Activated T-helper 17 cell treated with anti-CD3 and anti-CD28 coated beads, Interleukin-2, amount 50 U/mL, for 72 hours (primary cell): ENCODE data around the gene RHBDD3. TPM values are rescaled to one million over a fixed set of nuclear protein-coding genes. Genes with fewer than 3 reads are reported as not detected.
"Not testable (repeated sequence)": the region's sequence is repeated elsewhere in the genome, so short reads cannot be mapped to it uniquely, and the experiment has no call there.

Source experiments
- ATAC-seq: fragments of 150-1000 bp; cut with Tn5 transposase; replicated peaks from 2 replicates; pipeline ENCODE4 v1.10.0; 2021; ENCODE audit warnings: mild to moderate bottlenecking, moderate library complexity
- H3K27ac Mint-ChIP-seq: one replicate; pipeline ENCODE4 v1.8.0; 2022; ENCODE audit warnings: mixed read lengths
- H3K27me3 Mint-ChIP-seq: one replicate; pipeline ENCODE4 v1.8.0; 2022; ENCODE audit warnings: mixed read lengths
- H3K36me3 Mint-ChIP-seq: one replicate; pipeline ENCODE4 v1.8.0; 2022; ENCODE audit warnings: low read depth, mild to moderate bottlenecking, mixed read lengths
- H3K4me1 Mint-ChIP-seq: one replicate; pipeline ENCODE4 v1.8.0; 2022; ENCODE audit warnings: mixed read lengths
- H3K4me3 Mint-ChIP-seq: one replicate; pipeline ENCODE4 v1.8.0; 2022; ENCODE audit warnings: mild to moderate bottlenecking, mixed read lengths
- H3K9me3 Mint-ChIP-seq: one replicate; pipeline ENCODE4 v1.8.0; 2022; ENCODE audit warnings: mixed read lengths
- total RNA-seq, 2 donors: library from RNA; stranded (reverse); gene quantifications; one replicate each; pipeline ENCODE4 v1.2.3, GENCODE V29; 2022

RHBDD3 gene
- total RNA-seq, 2 donors from 2014 or later = 19.2 to 36.8 TPM

DNA sequence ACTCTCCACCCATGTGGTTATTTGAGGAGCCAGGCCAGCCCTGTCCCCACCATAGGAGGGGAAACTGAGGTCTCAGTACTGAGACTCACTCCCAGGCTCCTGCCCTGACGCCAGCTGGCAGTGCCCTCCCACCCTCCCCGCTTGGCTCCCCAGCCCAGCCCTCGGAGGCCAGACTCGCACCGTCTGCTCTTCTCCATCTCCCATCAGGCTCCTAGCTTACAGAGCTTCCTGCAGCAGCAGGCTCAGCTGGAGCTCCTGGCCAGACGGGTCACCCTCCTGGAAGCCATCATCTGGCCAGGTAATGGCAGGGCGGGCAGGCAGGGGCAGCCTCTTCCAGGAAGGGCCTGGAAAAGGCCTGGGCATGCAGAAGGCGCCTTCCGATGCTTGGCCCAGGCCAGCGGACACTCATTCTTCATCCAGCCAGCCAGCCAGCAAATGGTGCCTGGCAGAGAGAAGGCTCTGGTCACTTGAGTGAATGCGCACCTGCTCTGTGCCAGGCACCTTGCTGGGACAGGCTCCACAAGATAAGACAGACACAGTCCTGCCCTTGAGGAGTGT lies 12.6 kb downstream of the RHBDD3 start:
- H3K9me3 Mint-ChIP-seq = no peaks in the 10 kb centered on the region

DNA sequence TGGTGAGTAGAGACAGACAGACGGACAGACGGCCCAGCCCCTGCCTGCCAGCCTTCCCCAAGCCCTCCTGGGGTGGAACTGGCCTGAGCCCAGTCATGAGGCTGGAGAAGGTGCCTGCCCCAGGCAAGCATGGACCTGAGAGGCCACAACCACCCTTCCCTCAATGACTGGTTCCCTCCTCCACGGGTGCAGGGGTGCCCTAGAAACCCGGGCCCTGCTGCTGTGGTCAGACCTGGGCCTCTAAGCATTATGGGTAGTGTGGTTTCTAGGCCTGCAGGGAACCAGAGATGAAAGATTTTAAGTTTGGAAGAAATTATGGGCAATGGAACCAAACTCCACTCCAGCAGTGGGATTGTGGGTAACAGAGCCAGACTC lies 13.5 kb downstream of the RHBDD3 start:
- Mint-ChIP-seq H3K4me1 (no peaks in the 10 kb centered on the region), H3K36me3 (no peaks in the 10 kb centered on the region), H3K27me3 (no peaks in the 10 kb centered on the region), H3K27ac (no peak overlapping the region), H3K9me3 (no peaks in the 10 kb centered on the region), H3K4me3 (no peak overlapping the region)
- peak; percentile 31 for ATAC-seq

More for the DNA sequence above, 12.6 kb downstream of the RHBDD3 start:
- Mint-ChIP-seq H3K27ac (no peak overlapping the region), H3K4me3 (no peak overlapping the region), H3K27me3 (no peaks in the 10 kb centered on the region), H3K4me1 (no peaks in the 10 kb centered on the region), H3K36me3 (no peaks in the 10 kb centered on the region)
- no peak for ATAC-seq

DNA sequence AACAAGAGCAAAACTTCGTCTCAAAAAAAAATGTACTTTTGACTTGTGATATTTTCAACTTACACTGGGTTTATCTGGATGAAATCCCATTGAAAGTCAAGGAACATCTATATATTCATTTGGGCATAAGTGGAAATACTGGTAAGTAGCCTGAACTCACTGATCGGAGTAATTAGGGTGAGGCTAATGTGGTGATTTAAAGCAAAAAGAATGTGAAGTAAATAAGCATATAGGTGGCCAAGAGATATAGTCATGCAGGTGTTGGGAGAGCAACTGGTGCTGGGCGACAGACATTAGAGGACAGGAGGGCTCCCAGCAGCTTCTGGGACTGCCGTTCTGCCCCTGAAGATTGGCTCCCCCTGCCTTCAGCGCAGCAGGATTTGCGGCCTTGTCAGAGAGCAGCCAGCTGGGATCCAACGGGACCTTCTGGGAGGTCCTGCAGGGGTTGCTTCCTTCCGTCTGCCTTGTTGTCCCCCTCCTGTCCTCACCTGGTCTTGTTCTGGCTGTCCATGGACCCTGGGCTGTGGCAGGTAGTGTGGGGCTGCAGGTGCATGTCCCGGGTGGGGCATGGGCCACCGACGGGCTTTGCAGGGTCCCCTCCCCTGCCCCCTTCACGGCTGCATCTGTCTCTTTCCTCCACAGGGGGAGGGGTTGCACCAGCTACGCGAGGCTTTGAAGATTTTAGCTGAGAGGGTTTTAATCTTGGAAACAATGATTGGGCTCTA lies 14.1 kb downstream of the RHBDD3 start:
- H3K4me3 Mint-ChIP-seq = no peak overlapping the region
- ATAC-seq = no peak
- no peak overlapping the region for H3K27ac Mint-ChIP-seq
- no peaks in the 10 kb centered on the region for H3K36me3 Mint-ChIP-seq
- H3K9me3 Mint-ChIP-seq = no peaks in the 10 kb centered on the region
- no peaks in the 10 kb centered on the region for H3K4me1 Mint-ChIP-seq
- H3K27me3 Mint-ChIP-seq = no peaks in the 10 kb centered on the region

DNA sequence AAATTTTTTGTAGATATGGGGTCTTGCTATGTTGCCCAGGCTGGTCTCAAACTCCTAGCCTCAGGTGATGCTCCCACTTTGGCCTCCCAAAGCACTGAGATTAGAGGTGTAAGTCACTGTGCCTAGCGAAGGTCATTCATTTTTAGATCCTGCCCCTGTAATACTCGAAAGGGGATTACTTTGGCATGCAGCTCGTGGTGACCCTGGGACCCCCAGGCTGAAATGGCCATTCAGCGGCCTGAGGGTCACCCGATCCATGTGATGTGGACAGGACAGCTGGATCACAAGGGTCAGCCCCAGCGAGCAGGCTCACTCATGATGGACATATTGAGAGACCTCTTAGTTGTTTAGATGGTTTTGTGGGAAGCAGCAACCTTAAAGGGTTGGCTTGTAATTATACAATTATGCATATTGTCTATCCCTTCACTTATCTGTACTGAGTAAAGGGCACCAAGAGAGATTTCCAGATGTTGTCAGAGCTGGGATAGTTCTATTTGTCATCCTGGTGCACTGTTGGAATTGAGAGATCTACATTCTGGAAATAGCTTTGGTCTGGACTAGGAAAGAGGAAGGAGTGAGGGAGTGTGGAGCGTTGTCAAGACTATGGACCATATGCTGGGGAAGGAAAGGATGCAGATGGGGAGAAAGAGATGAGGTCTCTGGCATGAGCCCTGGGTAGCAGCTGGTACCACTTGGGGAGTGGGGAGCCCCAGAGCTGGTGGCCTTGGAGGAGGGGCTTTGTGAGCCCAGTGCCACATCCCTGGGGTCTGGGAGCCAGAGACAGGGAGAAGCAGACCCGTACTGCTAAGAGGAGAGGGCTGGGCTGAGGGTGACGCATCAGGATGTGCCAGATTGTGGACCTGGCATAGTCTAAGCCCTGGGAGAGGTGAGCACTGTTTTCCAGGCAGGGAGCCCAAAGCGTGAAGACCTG lies 15.5 kb downstream of the RHBDD3 start:
- no peak for ATAC-seq
- Mint-ChIP-seq H3K36me3 (no peaks in the 10 kb centered on the region), H3K4me1 (no peaks in the 10 kb centered on the region), H3K4me3 (no peak overlapping the region), H3K9me3 (no peaks in the 10 kb centered on the region), H3K27me3 (no peaks in the 10 kb centered on the region), H3K27ac (no peak overlapping the region)

DNA sequence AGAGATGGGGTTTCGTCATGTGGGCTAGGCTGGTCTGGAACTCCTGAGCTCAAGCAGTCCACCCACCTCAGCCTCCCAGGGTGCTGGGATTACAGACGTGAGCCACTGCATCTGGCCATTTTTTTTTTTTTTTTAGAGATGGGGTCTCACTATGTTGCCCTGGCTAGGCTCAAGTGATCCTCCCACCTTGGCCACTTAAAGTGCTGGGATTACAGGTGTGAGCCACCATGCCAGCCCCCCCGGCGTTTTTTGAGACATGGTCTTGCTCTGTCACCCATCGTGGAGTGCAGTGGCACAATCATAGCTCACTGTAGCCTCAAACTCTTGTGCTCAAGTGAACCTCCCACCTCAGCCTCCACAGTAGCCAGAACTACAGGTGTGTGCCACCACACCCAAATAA lies 16.5 kb downstream of the RHBDD3 start:
- Mint-ChIP-seq H3K4me1 (no peaks in the 10 kb centered on the region), H3K27ac (no peak overlapping the region), H3K27me3 (no peaks in the 10 kb centered on the region), H3K36me3 (no peaks in the 10 kb centered on the region), H3K4me3 (no peak overlapping the region), H3K9me3 (no peaks in the 10 kb centered on the region)
- no peak for ATAC-seq

DNA sequence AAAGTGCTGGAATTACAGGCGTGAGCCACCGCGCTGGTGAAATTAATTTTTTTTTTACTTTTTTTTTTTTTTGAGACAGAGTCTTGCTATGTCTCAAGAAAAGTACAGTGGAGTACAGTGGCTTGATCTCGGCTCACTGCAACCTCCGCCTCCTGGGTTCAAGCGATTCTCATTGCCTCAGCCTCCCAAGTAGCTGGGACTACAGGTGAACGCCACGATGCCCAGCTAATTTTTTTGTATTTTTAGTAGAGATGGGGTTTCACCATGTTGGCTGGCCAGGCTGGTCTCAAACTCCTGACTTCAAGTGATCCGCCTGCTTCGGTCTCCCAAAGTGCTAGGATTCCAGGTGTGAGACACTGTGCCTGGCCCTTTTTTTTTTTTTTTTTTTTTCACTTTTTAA lies 19.9 kb downstream of the RHBDD3 start:
- not testable (repeated sequence) for H3K4me1 Mint-ChIP-seq, H3K27ac Mint-ChIP-seq, H3K4me3 Mint-ChIP-seq, H3K36me3 Mint-ChIP-seq, ATAC-seq, H3K9me3 Mint-ChIP-seq
- H3K27me3 Mint-ChIP-seq = peaks cover 12% of the 10 kb centered on the region

DNA sequence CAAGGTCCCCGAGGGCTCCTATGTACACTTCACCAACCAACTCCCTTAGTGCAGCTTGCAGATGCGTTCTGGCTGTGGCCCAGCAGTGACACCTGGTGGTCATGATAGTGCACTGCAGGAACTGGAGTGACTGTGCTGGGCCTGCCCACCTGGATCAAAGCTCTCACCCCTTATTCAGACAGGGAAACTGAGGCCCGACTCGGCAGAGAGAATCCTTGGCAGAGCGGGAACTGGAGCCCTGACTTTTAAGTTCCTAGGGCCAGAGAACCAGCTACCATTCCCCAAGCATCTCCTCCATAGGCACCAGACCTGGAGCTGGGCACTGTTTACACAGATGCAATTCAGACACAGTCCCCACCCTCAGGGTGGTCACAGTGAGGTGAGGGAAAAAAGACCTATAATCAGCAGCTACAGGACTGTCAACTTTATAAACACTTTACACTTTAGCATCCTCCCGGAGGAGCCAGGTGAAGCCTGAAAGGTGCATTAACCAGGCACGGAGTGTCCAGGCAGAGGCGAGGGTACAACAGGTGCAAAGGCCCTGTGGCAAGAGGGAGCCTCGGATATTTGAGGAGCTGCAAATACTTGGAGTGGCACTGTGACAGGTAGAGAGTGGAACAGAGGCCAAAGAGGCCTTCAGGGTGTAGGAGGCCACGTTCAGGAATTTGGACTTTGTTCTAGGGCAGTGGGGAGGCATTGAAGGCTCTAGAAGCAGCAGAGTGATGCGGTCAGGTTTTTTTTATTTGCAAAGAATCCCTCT lies 22.0 kb downstream of the RHBDD3 start:
- H3K4me3 Mint-ChIP-seq = no peak overlapping the region
- no peak overlapping the region for H3K27ac Mint-ChIP-seq
- no peaks in the 10 kb centered on the region for H3K4me1 Mint-ChIP-seq
- peak; percentile 90 for ATAC-seq
- peaks cover 12% of the 10 kb centered on the region for H3K27me3 Mint-ChIP-seq
- H3K9me3 Mint-ChIP-seq = peaks cover 6% of the 10 kb centered on the region
- no peaks in the 10 kb centered on the region for H3K36me3 Mint-ChIP-seq

DNA sequence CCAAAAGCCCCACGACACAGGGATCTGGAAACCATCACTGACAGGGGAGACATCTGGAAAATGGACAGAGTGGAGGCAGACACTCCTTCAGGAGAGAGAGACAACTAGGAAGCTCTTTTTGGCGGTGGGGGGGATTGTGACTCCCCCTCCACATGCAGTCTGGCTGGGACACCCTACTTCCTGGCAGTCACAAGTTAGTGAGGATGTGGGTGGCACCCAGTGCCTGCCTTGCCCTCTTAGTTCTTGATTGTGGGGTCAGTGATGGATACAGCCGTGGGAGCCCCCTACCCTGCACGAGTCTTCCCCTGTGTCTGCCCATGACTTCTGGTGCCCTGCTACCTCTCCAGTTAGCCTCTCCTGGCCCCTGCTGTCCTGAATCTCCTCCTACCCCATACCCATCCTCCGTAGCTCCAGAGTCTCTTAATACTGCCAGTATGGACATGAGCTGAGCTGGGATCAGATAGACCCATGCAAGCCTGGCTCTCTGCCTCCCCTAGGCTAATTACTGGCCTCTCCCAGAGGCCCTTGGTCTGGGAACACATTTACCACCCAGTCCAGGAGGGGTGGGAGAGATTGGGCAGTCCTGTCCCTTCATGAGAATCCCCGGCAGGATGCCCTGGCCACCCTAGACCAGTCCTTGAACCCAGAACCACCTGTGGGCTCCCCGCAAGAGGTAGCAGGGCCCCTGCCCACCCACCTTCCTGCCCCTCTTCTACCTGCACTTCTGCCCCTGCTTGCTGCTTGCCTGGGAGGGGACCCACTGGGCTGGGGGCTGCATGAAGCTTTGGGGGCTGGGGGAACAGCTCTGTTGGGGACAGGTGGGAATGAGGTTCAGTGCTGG lies 22.8 kb downstream of the RHBDD3 start:
- H3K27ac Mint-ChIP-seq = no peak overlapping the region
- no peak for ATAC-seq
- peaks cover 6% of the 10 kb centered on the region for H3K9me3 Mint-ChIP-seq
- no peaks in the 10 kb centered on the region for H3K36me3 Mint-ChIP-seq
- no peak overlapping the region for H3K4me3 Mint-ChIP-seq
- peaks cover 12% of the 10 kb centered on the region for H3K27me3 Mint-ChIP-seq
- no peaks in the 10 kb centered on the region for H3K4me1 Mint-ChIP-seq

DNA sequence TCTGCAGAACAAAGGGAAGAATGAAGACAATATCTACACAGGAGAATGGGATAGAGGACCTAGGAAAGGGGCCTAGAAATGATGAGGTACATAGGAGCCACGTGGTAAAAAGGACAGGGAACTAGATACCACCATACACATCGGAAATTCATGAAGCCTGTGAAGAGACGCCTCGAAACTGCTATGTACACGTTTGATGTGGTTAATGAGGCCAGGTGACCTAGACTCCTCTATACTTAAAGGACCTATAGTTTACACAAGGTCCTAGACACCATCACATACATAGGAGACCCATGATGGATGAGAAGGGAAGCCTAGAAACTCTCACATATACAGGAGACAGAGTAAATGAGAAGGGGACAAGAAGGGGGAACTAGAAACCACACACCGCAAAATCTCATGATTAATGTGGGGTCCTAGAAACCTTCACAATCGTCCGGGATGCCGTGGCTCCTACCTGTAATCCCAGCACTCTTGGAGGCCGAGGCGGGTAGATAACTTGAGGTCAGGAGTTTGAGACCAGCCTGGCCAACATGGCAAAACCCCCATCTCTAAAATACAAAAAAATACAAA lies 23.8 kb downstream of the RHBDD3 start:
- Mint-ChIP-seq H3K27ac (no peak overlapping the region), H3K9me3 (peaks cover 9% of the 10 kb centered on the region), H3K36me3 (no peaks in the 10 kb centered on the region), H3K4me1 (no peaks in the 10 kb centered on the region), H3K4me3 (no peak overlapping the region), H3K27me3 (peaks cover 12% of the 10 kb centered on the region)
- ATAC-seq = no peak

DNA sequence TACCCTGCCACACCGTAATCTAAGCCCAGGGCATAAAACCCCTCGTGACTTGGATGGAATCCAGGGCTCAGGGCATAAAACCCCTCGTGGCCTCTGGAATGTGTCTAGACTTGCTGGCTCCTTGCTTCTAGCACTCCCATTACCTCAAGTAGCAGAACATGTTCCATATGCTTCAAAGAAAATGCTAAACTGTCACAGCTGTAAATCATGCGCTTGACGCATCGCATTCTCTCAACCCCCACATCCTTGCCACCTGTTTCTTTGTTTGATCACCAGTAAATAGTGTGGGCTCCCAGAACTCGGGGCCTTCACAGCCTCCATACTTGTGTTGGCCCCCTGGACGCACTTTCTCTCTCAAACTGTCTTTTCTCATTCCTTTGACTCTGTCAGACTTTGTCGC lies 27.3 kb downstream of the RHBDD3 start:
- H3K36me3 Mint-ChIP-seq, H3K27ac Mint-ChIP-seq, H3K4me3 Mint-ChIP-seq, H3K9me3 Mint-ChIP-seq, ATAC-seq, H3K4me1 Mint-ChIP-seq: not testable (repeated sequence)
- H3K27me3 Mint-ChIP-seq = peaks cover 12% of the 10 kb centered on the region

DNA sequence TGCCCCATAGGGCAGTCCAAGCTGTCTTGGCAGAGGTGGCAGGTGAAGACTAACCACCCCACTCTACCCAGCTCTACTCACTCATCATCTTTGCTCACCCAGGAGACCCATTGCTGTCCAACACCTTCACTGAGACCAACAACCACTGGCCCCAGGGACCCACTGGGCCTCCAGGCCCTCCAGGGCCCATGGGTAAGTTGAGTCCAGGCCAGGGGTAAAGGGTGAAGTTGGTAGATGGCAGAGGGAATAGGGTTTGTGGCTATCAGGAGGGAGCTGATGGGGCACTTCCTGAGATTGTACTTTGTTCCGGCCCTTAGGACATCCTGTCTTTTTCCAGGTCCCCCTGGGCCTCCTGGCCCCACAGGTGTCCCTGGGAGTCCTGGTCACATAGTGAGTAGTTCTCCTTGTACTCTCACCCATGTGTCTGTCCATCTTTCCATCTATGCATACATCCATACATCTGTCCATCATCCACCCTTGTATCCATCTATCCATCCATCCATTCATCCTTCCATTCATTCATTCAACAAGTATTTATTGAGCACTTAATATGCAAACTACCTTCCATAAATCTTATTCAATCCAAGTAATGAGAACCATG lies 34.4 kb downstream of the RHBDD3 start:
- Mint-ChIP-seq H3K27ac (no peak overlapping the region), H3K4me1 (no peaks in the 10 kb centered on the region), H3K27me3 (no peaks in the 10 kb centered on the region), H3K36me3 (no peaks in the 10 kb centered on the region), H3K4me3 (no peak overlapping the region), H3K9me3 (no peaks in the 10 kb centered on the region)
- no peak for ATAC-seq

DNA sequence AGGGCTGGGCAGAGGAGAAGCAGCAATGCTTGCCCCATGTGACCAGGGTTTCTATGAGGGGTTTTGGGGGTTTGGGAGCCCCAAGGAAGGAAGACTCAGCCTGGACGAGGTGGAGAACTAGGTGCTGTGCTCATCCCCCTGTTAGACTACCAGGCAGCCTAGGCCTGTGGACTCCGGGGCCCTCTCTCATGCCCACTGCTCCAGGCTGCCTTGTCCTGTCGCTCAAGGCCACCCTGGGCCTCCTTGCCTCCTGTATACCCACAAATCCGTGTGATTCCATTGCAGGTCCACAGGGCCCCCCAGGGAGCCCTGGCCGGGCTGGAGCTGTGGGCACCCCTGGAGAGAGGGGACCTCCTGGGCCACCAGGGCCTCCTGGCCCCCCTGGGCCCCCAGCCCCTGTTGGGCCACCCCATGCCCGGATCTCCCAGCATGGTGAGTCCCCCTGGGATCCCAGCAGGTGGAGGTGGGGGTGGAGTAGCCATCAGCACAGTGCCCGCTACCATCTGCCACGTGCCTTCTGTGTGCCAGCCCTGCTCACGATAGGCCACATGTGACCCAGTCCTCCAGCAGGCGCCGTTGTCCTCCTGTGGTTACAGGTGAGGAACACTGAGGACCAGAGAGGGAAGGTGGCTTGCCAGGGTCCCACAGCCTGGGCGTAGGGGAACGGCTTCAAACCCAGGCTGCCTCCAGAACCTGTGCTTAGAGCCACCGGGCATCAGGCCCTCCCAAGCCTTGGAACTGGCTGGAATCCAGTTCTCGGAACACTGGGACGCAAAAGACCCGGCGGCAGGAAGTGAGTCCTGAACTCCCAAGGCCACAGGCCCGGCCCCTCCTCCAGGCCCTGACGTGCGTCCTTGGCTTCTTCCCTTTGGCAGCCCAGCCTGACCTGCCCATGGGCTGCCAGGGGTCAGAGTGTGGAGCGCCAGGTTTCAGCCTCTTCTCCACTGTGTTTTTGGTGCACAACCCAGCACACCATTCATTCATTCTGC lies 35.5 kb downstream of the RHBDD3 start:
- no peaks in the 10 kb centered on the region for H3K27me3 Mint-ChIP-seq
- no peaks in the 10 kb centered on the region for H3K9me3 Mint-ChIP-seq
- no peak overlapping the region for H3K27ac Mint-ChIP-seq
- H3K4me1 Mint-ChIP-seq = no peaks in the 10 kb centered on the region
- no peak for ATAC-seq
- H3K36me3 Mint-ChIP-seq = no peaks in the 10 kb centered on the region
- no peak overlapping the region for H3K4me3 Mint-ChIP-seq
